ENCODE data around the gene THOP1.

The THOP1 gene

GRCh38 chr19:2762783-2763496 lies 22.4 kb upstream of the THOP1 start:
- no peak for DNase-seq

- no peak for DNase-seq
These were observed 21.6 kb upstream of the THOP1 start for GRCh38 chr19:2763687-2764086.

GRCh38 chr19:2764945-2765344 lies 20.4 kb upstream of the THOP1 start:
- DNase-seq, result no peak

GRCh38 chr19:2765376-2765775 lies 19.9 kb upstream of the THOP1 start:
- DNase-seq, result no peak

- DNase-seq, result no peak
These were observed 18.5 kb upstream of the THOP1 start for GRCh38 chr19:2766594-2767372.

GRCh38 chr19:2767688-2768087 lies 17.6 kb upstream of the THOP1 start:
- no peak for DNase-seq

GRCh38 chr19:2768365-2769132 lies 16.8 kb upstream of the THOP1 start:
- DNase-seq, result no peak

GRCh38 chr19:2769218-2769617 lies 16.1 kb upstream of the THOP1 start:
- DNase-seq, result no peak

GRCh38 chr19:2770055-2771013 lies 15.0 kb upstream of the THOP1 start:
- no peak for DNase-seq

GRCh38 chr19:2771786-2772674 lies 13.3 kb upstream of the THOP1 start:
- no peak for DNase-seq

GRCh38 chr19:2774083-2774679 lies 11.1 kb upstream of the THOP1 start:
- no peak for DNase-seq

GRCh38 chr19:2774953-2775555 lies 10.2 kb upstream of the THOP1 start:
- no peak for DNase-seq

- DNase-seq, result no peak
These were observed 9.5 kb upstream of the THOP1 start for GRCh38 chr19:2775556-2776430.

- no peak for DNase-seq
These were observed 7.2 kb upstream of the THOP1 start for GRCh38 chr19:2777952-2778683.

- no peak for DNase-seq
These were observed 6.1 kb upstream of the THOP1 start for GRCh38 chr19:2779121-2779740.

GRCh38 chr19:2780284-2780683 lies 5.0 kb upstream of the THOP1 start:
- DNase-seq, result no peak

GRCh38 chr19:2782329-2782935 lies 2.9 kb upstream of the THOP1 start:
- no peak for DNase-seq
